ENCODE results near the gene HSPA1L.

The HSPA1L gene

GRCh38 chr6:31781244-31782125 is 33.6 kb downstream of the HSPA1L start:
- no peak for DNase-seq

- DNase-seq: no peak
These were observed 34.4 kb downstream of the HSPA1L start for GRCh38 chr6:31780507-31781243.

DNA sequence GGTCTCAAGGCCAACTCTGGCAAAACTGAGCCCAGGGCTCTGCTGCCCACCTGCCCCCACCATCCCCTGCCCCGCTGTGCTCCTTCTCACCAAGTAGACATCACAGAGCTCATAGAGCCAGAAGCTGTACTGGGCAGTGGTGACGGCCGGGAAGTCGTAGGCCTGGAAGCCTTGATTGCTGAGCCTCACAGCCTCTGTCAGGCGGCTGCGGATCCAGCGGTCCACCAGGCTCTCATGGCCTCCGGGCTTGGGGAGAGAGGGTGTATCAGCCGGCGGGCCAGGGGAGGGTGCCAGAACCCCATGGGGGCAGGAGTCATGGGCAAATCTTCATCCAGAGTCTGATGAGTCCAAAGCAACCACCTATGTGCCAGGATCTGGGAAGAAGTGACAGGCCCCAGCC is 35.2 kb downstream of the HSPA1L start:
- DNase-seq: no peak

GRCh38 chr6:31778999-31779885 is 35.8 kb downstream of the HSPA1L start:
- no peak for DNase-seq

DNA sequence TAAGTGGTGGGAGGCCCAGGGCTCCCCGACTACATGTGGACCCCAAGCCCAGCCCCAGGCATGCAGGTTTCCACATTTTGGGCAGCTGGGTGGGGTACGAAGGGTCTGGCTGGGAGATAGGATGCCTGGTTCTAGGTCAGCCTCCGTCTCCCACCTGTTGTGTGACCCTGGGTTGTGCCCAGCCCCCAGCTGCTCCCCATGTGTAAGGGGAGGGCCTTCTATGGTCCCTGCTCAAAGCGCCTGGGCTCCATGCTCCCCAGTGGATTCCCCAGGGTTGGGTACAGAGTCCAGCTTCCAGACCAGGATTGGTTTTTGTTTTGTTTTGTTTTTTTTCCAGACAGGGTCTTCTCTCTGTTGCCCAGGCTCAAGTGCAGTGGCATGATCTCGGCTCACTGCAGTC is 36.9 kb downstream of the HSPA1L start:
- no peak for DNase-seq

DNA sequence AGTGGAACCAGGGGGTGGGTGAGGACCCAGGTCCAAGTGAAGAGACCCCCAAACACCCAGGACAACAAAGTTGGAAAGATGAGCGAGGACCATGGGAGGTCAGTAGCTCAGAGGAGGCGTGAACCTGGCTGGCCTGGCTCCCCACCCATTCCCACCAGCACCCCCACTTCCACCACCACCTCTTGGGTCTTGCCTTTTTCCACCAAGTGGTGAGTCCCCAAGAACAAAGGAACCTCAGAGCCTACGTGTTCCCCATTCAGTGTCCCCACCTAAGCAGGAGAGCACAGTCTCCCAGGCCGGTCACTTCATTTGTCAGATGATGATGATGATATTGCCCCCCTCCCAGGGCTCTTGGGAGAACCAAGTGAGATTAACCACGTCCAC is 37.4 kb downstream of the HSPA1L start:
- no peak for DNase-seq

- peak; percentile 50 for DNase-seq
These were observed 38.0 kb downstream of the HSPA1L start, which contains the start of gene VWA7 for GRCh38 chr6:31776989-31777666. Gene VWA7 (minus strand): TSS chr6:31777328. CDS start chr6:31776779, 549 bp downstream.

DNA sequence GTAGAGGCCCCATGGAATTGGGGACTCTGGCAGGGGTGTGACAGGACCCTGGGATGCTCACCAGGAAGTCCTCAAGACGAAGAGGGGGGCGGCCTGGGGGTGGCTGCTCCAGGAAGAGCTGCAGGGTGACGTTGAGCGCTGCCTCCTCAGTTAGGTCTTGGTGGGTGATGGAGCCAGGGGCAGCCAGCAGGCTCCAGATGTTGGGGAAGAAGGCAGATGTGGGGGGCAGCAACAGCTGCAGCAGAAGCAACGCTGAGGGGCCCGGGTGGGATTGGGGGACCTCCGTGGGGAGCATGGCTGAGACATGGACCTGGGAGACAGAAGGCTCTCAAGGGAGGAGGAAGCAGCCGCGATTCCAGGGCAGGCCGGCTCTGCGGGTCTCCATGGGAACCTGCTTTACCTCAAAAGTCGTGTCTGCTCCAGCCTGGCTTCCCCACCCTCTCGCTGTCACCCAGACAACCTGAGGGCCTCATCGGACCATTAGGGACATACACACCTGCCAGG is 38.5 kb downstream of the HSPA1L start:
- no peak for DNase-seq

- no peak for DNase-seq
These were observed 39.2 kb downstream of the HSPA1L start for GRCh38 chr6:31775633-31776484.

- DNase-seq: no peak
These were observed 39.9 kb downstream of the HSPA1L start for GRCh38 chr6:31775184-31775583.

DNA sequence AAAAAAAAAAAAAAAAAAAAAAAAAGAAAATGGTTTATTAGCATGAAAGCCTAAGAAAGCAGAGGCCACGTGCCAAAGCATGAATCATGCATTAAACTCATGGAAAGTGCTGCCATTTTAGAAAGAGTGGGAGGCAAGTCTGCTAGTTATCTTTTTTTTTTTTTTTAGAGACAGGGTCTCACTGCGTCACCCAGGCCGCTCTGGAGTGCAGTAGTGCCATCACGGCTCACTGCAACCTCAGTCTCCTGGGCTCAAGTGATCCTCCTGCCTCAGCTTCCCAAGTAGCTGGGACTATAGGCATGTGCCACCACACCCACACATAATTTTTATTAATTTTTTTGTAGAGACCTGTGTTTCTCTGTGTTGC is 43.1 kb downstream of the HSPA1L start:
- no peak for DNase-seq

DNA sequence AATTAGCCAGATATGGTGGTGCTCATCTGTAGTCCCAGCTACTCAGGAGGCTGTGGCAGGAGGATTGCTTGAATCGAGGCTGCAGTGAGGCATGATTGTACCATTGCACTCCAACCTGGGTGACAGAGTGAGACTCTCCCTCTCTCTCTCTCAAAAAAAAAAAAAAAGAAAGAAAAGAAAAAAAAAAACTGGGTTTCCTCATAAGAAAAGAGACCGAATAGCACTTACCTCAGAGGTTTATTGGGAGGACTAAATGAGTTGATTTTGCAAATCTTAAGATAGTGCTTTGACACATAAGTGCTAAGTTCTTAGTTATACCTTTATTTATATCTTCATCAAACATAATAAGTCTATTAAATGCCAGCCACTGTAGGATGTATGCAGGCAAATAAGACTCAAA is 44.2 kb downstream of the HSPA1L start:
- no peak for DNase-seq

GRCh38 chr6:31769684-31770371 is 45.3 kb downstream of the HSPA1L start:
- no peak for DNase-seq

DNA sequence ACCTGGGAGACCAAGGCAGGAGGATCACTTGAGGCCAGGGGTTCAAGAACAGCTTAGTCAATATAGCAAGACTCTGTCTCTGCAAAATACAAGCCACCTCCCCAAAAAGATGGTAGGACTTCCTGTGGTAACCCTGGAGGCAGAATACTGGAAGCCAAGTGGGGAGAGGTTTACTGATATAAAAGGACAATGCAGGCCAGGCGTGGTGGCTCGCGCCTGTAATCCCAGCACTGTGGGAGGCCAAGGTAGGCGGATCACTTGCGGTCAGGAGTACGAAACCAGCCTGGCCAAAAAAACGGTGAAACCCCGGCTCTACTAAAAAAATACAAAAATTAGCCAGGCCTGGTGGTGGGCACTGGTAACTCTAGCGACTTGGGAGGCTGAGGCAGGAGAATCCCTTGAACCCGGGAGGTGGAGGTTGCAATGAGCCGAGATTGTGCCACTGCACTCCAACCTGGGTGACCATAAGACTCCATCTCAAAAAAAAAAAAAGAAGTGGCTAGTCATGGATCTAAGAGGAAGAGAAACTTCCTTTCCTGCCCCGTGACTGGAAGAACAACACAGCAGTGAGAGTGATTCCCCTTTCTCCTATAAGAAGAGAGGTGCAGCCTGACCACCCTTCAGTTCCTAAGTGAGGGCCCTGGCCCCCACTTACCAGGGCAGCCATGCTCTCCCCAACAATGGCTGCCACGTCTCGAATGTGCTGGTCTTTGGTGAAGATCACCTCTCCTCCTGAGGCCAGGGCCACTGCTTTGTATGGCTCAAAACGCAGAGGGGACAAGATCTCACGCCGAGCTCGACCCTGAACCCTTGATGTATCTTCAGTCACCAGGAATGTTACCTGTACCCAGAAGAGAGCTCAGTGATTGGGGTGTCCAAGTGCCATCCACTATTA is 46.5 kb downstream of the HSPA1L start:
- no peak for DNase-seq

DNA sequence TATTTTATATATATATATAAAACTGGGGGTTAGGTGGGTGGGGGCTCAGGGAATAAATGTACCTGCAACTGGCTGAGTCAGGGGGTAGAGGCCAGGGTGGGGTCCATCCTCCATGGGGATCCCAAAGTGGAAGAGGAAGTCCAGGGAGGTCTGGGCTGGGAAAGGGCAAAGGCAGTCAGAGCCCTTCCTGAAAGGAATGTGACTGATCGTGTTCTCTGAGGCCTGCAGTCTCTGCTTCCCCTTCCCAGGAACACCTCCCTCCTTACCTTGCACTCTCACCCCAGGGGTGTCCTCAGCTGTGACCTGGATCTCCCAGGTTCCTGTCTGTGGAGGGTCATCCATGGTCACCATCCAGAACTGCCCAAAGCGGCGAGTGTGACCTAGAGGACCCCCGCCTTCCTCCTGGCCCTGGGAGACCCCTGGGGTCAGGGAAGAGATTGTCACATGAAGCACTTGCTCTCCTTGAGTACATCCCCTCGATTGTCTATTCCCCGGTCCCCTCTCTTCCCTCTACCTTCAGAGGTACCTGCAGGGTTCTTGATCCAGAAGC is 47.9 kb downstream of the HSPA1L start:
- DNase-seq: no peak

DNA sequence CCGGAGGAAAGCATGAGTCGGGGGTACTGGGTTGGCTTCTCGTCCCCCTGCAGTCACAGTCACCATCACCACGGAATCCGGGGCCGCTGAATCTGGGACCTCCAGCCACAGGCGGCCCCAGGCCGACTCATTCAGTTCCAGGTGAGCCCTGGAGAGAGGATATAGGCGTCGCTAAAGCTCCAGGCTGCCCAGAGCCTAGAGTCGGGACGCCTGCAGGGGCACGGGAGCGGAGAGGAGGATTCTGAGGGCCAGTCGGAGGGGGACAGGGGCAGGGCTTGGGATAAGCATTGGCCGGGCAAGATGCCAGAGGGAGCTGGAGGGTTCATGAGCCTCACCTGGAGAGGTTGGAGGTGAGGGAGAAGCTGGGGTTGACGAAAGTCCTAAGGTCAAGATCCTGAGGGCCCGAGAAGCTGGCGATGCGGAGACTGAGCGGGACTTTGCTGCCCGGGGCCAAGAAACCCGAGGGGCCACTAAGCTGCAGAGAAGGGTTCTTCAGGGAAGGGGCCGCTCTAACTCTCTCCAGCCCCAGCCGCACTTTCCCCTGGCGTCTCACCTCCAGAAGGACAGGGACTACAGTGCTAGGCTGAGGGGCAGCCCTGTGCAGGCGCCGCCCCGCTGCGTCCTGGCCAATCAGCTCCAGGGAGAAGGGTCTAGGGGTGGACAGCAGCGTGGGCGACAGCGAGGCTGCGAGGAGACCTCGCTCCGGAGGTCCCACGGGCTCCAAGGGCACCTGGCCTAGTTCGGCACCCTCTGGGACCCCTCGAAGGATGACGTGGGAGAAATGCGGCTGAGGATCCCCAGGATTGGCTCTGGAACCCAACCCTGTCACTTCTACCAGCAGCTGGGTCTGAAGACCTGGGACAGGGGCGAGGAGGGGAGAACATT is 48.9 kb downstream of the HSPA1L start:
- DNase-seq: no peak

DNA sequence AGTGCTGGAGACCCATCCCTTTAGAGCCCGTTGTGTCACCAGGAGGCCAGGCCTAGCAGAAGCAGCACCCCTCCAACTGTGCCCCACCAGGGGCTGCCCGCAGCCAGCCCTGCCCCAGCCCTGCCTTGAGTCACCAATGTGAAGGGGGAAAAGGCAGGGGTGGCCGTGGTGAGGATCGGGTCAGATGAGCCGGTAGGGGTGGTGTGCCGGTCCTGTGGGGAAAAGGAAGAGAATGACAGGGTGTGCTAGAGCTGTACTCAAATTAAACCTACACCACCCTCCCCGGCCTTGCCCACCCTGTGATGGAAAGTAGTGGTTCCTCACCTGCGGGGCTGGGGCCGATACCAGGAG is 49.5 kb downstream of the HSPA1L start:
- no peak for DNase-seq

DNA sequence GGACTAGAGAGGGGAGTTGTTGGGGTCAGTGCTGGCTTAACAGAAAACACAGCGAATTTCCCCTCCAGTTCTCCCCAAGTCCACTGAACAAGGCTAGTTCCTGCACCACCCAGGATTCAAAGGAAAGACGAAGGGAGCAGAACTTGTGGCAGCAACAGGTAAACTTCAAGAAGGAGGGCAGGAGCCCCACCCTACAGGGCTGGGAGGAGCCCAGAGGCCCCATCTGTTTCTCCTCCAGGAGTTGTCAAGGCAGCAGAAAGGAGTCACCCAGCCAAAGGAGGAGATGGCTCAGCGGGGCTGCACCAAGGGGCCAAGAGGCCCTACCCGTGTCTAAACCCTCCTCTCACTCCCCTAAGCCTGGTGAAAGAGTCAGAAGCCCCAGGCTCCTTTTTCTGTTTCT is 50.9 kb downstream of the HSPA1L start:
- no peak for DNase-seq

DNA sequence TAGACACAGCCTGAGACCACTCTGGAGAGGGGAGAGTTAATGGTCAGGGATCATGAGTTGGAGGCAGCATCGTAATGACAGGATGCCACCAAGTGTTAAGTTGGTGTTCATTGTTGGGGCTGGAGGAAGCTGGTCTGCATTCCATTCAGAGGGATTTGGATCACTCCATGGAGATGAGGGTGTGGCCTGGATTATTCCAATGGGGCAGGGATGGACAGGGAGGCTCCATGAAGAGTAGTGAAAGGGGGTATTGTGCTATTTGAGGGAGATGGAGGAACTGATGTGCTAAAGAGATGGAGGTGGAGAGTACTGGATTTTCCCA is 51.5 kb downstream of the HSPA1L start:
- no peak for DNase-seq
